Renal pelvis (tissue), 12 donors: ENCODE measurements around the gene CASP5. TPM values are rescaled to one million over a fixed set of nuclear protein-coding genes. Genes with fewer than 3 reads are reported as not detected.
"Not testable (repeated sequence)": the region's sequence is repeated elsewhere in the genome, so short reads cannot be mapped to it uniquely, and the experiment has no call there.

Experiments
- DNase-seq: peaks from one replicate; pipeline ENCODE4 v3.0.0-alpha.2; 2013
- long read RNA-seq, 16 experiments: transcript quantifications; one replicate each; lab custom pipeline, GENCODE V29; 2026
- polyA plus RNA-seq, 3 donors: library from polyadenylated mRNA; unstranded; fragments of 120-200 nt; gene quantifications; one replicate each; pipeline ENCODE4 v1.2.1, GENCODE V29; 2013; ENCODE audit not compliant: insufficient read length in 3 of 3

The CASP5 gene
- polyA plus RNA-seq: not detected
- long read RNA-seq, donor 1: 0 reads
- long read RNA-seq, donor 2: 0 reads
- long read RNA-seq, donor 3: 0 reads
- long read RNA-seq, donor 4: 0 reads
- long read RNA-seq, donor 5: 0 reads
- long read RNA-seq, donor 6: 0 reads
- long read RNA-seq, donor 7: 0 reads
- long read RNA-seq, donor 8: 0 reads
- long read RNA-seq, donor 9: 0 reads
- long read RNA-seq, donor 10: 0 reads
- long read RNA-seq, donor 11: 0 reads
- long read RNA-seq, donor 12: 0 reads
- long read RNA-seq, donor 13: 0 reads
- long read RNA-seq, donor 14: 0 reads
- long read RNA-seq, donor 15: 0 reads
- long read RNA-seq, donor 16: 0 reads

- DNase-seq: no peak
Measured at GRCh38 chr11:105023003-105023402, at the start of gene CASP5. CASP5 (minus strand) TSS chr11:105023168; CDS start chr11:105023136, 32 bp downstream.

DNA sequence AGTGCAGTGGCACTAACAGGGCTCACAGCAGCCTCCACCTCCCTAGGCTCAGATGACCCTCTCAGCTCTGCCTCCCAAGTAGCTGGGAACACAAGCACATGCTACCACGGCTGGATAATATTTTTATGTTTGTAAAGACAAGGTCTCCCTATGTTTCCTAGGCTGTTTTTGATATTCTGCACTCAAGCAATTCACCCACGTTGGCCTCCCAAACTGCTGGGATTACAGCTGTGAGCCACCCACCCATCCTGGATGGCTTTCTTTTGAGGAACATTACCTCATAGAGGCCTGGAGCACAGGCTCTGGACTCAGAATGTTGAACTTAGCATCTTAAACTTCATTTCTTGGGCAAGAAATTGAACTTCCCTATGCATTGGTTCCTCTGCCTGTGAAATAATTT is 49.1 kb upstream of the CASP5 start:
- not testable (repeated sequence) for DNase-seq

DNA sequence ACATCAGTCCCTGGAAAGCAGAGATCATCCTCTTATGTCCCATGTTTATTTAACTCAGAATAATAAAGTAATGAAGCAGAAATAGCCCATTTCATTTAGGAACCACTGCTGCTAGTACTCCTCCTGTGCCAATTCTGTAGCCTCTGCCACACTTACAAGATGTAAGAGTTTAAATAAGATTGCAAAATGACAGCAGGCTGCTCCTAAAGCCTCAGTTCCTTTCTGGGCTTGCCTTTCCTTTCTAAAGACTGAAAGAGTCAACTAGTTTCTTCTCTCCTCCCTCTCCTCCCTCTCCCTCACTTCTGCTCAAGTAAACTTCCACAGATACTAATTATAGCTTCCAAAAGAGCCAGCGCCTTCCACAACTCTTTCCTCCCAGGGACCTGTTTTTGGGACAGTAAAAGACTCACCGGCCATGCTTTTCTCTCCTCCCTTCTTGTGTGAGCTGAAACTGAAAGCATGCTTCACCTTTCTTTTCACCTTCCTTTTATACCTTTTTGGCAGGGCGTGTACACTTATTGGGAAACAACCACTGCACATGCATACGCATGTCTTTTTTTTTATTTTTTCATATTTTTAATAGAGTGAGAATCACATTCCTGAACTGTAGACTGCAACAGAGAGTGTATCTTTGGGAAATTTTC is 48.2 kb upstream of the CASP5 start:
- no peak for DNase-seq

DNA sequence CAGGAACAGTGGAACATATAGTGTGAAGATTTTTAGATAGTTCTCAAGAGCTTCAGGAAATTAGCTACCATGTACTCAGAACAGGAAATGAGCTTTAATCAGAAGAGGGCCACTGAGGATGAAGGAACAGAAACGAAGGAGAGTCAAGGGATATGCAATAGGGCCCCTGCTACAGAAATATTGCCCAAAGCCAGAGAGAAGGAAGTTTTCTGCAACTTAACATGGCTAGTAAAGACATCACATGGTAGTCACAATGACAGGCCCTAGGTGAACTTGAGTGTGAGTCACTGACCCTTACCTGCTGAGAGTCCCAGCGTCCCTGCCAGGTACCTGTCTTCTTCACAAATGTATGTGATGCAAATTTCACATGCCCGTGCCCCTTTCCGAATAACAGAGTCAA is 47.3 kb upstream of the CASP5 start:
- no peak for DNase-seq

DNA sequence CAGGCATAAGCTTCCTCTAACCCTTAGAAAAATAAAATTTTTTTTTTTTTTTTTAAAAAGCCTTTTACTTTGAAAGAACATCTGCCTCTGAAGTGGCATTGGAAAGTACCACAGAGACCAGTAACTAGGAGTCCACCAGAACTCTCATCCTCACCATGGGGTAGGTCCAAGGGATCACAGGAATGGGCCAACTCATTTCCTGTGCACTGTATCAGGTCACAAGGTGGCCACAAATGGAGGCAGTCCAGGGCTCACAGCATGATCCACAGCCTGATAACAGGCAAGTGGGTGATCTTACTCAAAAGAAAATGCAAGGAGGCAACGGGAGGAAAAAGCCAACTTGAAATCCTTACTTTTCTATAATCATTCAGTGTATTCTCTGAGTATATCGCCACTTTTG is 46.8 kb upstream of the CASP5 start:
- not testable (repeated sequence) for DNase-seq

DNA sequence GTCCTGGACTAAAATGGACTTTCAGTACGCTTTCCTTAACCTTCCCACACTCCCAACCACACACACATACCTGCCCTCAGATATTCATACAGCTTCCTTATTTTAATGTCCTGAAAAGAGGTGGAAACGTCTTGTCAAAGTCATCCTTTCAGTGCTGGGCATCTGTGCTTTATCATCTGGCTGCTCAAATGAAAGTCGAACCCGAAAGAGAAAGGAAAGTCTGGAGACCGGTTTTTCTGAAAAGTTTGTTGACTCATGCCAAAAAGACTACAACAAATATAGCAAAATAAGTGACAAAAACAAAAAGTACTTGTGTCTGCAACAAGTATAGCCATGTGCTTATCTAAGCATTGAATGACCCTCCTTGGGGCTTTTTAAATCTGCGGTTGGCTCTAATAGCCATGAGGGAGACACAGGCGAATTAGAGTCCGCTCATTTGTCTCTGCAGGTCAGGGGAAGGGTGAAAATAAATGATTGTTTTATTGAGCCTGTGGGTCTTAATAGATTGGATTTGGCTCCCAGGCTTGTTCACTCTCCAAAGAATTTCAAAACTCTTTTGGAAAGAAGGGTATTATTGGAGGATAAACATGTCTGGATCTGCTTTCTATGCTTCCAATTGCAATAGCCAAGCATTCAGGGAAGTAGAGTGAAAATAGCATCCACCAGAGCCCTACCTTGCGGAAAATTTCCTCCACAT is 40.4 kb upstream of the CASP5 start:
- DNase-seq: not testable (repeated sequence)

DNA sequence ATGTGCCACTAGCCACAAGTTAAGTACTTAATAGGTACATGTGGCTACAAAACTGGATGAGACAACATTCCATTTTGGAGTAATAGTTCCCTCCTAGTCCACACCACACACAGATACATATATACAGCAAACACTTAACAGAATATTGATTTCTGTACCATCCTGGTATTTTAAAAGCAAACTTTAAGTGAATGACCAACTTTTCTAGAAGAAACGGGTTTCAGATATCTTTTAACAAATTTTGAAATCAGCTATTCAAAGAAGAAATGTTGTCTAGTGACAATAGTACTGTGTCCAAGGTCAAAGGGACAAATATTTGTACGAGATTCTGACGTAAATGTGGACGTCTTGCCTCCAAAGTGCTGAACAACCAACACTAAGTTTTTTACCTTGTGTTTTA is 34.5 kb upstream of the CASP5 start:
- DNase-seq: no peak

DNA sequence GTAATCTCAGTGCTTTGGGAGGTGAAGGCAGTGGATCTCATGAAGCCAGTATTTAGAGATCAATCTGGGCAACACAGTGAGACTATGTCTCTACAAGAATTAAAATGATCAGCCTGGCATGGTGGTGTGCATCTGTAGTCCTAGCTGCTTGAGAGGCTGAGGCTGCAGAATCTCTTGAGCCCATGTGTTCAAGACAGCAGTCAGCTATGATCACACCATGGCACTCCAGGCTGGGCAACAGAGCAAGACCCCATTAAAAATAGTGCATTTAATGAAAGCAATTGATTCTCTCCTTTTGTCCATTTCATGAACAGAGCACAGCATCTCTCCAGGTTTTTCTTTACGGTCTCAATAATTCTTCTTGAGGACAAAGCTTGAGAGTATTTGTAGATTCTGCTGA is 33.5 kb upstream of the CASP5 start:
- DNase-seq: no peak

DNA sequence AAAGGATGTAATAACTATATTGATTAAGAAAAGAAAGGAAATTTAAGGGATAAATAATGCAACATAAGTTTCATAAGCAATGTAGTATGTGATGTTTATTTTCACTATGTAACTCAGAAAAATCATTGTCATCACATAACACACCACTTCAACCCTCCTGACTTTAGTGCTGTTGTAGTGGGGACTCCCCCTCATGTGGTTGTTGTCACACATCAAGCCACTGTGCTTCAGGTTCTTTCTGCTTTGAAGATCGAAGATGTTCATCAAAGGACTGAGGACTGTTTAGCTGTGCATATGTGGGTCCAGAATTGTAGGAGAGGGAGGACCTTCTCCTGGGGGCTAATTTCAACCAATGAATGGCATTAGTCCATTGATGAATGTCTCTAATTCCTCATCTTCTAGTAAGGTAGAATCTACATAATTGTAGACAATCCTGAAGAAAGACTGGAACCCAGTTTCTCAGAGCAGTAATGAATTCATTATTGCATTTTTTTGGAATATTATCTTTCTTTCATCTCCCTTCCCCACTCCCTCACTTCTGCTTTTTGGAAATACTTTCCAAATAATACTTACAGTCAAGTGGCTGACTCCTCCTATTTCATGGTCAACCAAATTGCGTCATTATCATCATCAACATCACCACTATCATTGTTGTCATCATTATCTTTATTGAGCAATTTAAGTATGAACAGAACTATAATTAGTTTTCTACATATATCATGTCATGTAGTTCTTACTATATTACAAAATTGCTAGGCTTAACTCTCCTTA is 31.9 kb upstream of the CASP5 start:
- no peak for DNase-seq

- DNase-seq: no peak
Measured at GRCh38 chr11:105052487-105052886, 29.5 kb upstream of the CASP5 start.

GRCh38 chr11:105051559-105051958 is 28.6 kb upstream of the CASP5 start:
- DNase-seq: no peak

- DNase-seq: no peak
Measured at GRCh38 chr11:105049481-105049880, 26.5 kb upstream of the CASP5 start.

DNA sequence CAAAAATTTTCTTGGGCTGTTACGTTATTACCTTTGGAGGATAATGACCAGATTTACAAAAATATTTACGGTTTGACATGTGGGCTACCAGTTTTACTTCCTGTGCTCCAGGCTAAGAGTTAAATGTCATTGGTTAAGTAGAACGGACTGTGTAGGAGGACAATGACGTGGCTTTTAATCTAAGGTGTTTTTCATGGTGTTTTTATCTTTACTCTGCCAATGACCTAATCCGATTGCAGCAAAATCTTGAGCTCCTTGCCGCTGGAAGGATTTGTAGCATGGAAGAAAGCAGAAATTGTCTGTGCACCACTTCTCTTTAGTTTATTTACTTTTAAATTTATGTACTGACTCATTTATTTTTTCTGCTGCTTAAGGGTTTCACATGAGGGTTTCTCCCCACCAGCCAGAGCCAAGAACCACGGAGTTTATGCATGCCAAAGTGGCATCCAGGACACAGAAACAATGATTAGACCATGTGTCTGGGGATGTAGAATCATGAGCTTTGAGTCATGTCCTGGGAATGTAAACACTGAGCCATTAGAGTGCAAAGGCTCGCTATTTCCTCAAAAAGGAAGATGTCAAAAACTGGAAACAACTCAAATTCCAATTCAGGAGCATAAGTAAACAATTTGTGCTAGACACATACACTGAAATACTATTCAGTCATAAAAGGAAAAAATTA is 24.1 kb upstream of the CASP5 start:
- no peak for DNase-seq

DNA sequence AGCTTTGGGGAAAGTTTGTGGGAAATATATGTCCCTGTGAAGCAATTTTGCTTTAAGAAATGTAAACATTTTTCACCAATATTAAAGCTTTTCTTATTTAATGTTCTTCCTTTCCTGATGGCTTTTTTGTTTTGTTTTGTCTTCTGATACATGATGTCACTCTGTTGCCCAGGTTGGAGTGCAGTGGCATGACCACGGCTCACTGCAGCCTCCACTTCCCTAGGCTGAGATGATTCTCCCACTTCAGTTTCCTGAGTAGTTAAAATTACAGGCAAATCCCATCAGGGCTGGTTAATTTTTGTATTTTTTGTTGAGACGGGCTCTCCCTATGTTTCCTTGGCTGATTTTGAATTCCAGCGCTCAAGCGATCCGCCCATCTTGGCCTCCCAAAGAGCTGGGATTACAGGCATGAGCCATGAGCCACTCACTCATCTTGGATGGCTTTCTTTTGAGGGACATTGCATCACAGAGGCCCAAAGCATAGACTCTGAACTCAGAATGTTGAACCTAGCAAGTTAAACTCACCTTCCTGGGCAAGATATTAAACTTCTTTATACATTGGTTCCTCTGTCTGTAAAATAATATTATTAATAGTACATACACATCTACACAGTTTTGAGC is 22.8 kb upstream of the CASP5 start:
- DNase-seq: no peak

DNA sequence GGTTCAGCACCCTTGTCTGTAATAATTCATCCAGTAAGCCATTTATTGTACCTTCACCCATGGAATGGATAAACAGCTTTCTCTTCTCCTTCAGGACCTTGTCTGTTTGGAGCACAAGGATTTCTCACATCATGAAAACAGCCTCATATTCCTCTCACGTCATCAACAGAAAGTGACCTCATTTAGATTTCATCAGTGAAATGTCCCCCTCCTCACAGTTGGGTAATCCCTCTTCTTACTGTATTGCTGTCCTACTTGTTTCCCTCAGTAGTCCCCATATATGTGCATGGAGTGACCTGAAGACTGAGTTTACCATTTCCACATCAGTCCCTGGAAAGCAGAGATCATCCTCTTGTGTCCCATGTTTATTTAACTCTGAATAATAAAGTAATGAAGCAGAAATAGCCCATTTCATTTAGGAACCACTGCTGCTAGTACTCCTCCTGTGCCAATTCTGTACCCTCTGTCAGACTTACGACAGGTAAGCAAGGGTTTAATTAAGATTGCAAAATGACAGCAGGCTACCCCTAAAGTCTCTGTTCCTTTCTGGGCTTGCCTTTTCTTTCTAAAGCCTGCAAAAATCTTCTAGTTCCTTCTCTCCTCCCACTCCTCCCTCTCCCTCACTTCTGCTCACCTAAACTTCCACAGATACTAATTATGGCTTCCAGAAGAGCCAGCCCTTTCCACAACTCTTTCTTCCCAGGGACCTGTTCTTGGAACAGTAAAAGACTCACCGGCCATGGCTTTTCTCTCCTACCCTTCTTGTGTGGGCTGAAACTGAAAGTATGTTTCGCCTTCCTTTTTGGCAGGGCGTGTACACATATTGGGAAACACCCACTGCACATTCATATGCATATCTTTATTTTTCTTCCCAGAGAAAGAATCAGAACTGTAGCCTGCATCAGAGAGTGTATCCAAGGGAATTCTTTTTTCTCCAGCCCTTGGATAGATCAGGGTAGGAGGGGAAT is 21.9 kb upstream of the CASP5 start, which contains the start of gene CARD16:
CARD16 (minus strand) TSS at position 779 of the 968 bp plus-strand sequence; CDS start at position 741, 38 bp downstream.
- DNase-seq: not testable (repeated sequence)

- DNase-seq: no peak
Measured at GRCh38 chr11:105042178-105042577, 19.2 kb upstream of the CASP5 start.

GRCh38 chr11:105040703-105041102 is 17.7 kb upstream of the CASP5 start:
- no peak for DNase-seq

- no peak for DNase-seq
Measured at GRCh38 chr11:105034813-105035620, 12.0 kb upstream of the CASP5 start, which contains the start of gene CASP1. CASP1 (minus strand) TSS chr11:105035144; CDS start chr11:105035113, 31 bp downstream.

- DNase-seq: not testable (repeated sequence)
Measured at GRCh38 chr11:105034388-105034787, 11.4 kb upstream of the CASP5 start.
